ENCODE results near the gene CADPS2. TPM values are rescaled to one million over a fixed set of nuclear protein-coding genes. Genes with fewer than 3 reads are reported as not detected.

Gene CADPS2
- total RNA-seq, 6 experiments from 2014 or later: 7.6 to 14.7 (median 9.4) TPM

DNA sequence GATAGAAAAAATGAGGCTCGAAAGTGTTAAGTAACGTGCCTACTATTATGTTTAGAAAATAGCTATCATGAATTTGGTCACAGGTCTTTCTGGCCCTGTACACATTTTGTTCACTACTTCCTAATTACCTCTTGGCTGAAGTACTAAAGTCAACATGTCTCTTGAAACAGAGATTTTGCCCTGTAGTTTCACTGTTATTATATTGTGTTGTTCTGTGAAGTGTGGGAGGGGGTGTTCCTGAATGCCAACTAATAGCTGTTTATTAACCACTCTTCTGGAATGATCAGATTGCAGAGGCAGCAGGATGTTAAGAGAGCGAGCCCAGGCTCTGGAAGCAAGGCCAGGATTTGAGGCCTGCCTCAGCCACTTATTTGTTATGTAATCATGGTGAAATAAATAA is 259.5 kb downstream of the CADPS2 start:
- H3K4me1 ChIP-seq: no peaks in the 10 kb centered on the region
- TF ChIP-seq, protein P1, sequence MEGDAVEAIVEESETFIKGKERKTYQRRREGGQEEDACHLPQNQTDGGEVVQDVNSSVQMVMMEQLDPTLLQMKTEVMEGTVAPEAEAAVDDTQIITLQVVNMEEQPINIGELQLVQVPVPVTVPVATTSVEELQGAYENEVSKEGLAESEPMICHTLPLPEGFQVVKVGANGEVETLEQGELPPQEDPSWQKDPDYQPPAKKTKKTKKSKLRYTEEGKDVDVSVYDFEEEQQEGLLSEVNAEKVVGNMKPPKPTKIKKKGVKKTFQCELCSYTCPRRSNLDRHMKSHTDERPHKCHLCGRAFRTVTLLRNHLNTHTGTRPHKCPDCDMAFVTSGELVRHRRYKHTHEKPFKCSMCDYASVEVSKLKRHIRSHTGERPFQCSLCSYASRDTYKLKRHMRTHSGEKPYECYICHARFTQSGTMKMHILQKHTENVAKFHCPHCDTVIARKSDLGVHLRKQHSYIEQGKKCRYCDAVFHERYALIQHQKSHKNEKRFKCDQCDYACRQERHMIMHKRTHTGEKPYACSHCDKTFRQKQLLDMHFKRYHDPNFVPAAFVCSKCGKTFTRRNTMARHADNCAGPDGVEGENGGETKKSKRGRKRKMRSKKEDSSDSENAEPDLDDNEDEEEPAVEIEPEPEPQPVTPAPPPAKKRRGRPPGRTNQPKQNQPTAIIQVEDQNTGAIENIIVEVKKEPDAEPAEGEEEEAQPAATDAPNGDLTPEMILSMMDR (IDR thresholded peaks at IDR 0.05): no peak
- TF ChIP-seq POLR2A (IDR thresholded peaks at IDR 0.05): no peak
- WGBS (ENCODE audit: insufficient coverage, low coverage, low lambda C conversion rate, missing lambda C conversion rate): 79% methylated on average over 3 of the region's 3 CpGs
- no peaks in the 10 kb centered on the region for H3K36me3 ChIP-seq
- no peaks in the 10 kb centered on the region for H3K27me3 ChIP-seq
- no peak overlapping the region for H3K27ac ChIP-seq
- H3K9me3 ChIP-seq: no peaks in the 10 kb centered on the region
- intact Hi-C loops (cut with DNase I): no loop called here
- ATAC-seq (no peak), DNase-seq (no peak)
- no peak overlapping the region for H3K4me3 ChIP-seq

DNA sequence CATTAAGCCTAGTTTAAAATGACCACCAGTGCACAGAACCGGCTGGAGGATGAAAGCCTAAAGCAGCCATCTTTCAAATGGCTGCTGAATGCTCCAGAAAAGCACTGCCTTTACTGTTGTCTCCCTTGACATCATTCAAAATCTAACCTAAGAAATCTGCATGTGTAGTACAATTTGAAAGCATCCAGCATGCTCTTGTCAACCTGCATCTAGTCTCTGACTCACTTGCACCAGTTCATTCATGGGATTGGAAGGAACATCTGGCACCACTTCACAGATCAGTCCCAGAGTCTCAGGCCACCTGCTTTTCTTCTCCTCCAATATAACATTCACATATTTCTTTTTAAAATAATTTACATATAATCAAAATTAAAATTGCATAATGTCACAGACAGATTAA is 263.6 kb downstream of the CADPS2 start:
- ATAC-seq (no peak), DNase-seq (no peak)
- H3K9me3 ChIP-seq: no peaks in the 10 kb centered on the region
- no peak for TF ChIP-seq POLR2A (IDR thresholded peaks at IDR 0.05)
- TF ChIP-seq, protein P1 (IDR thresholded peaks at IDR 0.05): no peak
- no peaks in the 10 kb centered on the region for H3K27me3 ChIP-seq
- no peak overlapping the region for H3K4me3 ChIP-seq
- no peaks in the 10 kb centered on the region for H3K36me3 ChIP-seq
- no peaks in the 10 kb centered on the region for H3K4me1 ChIP-seq
- no peak overlapping the region for H3K27ac ChIP-seq
- WGBS (ENCODE audit: insufficient coverage, low coverage, low lambda C conversion rate, missing lambda C conversion rate): 91% methylated on average over 1 of the region's 1 CpG
- intact Hi-C loops (cut with DNase I): no loop called here

DNA sequence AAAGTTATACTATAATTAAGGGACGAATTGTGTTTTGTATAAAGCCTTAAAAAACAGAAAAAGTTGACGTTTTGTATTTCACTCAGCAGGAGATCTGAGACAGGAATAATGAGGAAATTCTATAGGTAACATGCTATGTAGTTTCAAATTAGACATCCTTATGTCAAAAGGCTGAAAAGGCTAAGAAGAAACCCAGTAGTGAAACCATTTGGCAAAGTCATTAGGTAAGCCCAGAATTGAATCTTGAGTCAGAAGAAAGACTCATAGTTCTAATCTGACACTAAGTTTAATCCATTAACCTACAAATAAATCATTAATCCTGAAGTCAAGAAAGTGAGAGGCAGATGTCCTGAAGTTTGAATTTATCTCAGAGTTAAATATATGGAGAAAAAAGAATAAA is 266.6 kb downstream of the CADPS2 start:
- ATAC-seq: no peak
- H3K9me3 ChIP-seq: no peaks in the 10 kb centered on the region
- no peaks in the 10 kb centered on the region for H3K27me3 ChIP-seq
- H3K27ac ChIP-seq: no peak overlapping the region
- no peaks in the 10 kb centered on the region for H3K36me3 ChIP-seq
- WGBS (ENCODE audit: insufficient coverage, low coverage, low lambda C conversion rate, missing lambda C conversion rate): 63% methylated on average over 2 of the region's 2 CpGs
- DNase-seq: no peak
- TF ChIP-seq, protein P1 (IDR thresholded peaks at IDR 0.05): no peak
- no peak for TF ChIP-seq POLR2A (IDR thresholded peaks at IDR 0.05)
- intact Hi-C loops (cut with DNase I): no loop called here
- H3K4me1 ChIP-seq: no peaks in the 10 kb centered on the region
- H3K4me3 ChIP-seq: no peak overlapping the region

DNA sequence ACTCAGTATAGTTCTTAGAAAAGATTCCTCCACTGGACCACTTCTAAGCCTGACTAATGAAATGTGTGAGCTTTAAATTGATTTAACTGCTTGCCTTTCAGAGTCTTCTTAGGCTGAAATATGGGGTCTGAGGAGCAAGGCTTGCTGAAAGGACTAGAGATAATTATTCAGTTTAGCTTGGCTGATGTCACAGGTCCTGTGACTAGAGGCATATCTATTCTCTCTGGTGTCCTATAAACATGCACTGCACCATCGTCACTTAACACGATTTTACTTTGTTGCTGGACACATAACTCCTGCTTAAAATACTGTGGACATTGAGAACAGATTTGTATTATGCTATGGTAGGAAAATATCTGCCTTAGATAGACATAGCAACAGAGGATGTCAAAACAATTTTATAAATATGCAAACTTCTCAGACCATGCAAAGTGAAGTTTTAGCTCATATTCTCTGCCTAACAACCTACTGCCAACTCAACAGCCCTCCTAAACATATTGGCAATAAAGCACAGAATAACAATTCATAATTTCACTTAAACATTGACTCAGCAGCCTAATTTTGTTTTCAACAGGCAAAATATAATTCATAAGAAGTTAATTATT is 267.6 kb downstream of the CADPS2 start:
- DNase-seq (no peak), ATAC-seq (no peak)
- no peaks in the 10 kb centered on the region for H3K36me3 ChIP-seq
- no peak overlapping the region for H3K27ac ChIP-seq
- no peaks in the 10 kb centered on the region for H3K9me3 ChIP-seq
- no peaks in the 10 kb centered on the region for H3K27me3 ChIP-seq
- no peaks in the 10 kb centered on the region for H3K4me1 ChIP-seq
- WGBS (ENCODE audit: insufficient coverage, low coverage, low lambda C conversion rate, missing lambda C conversion rate): 93% methylated on average over 2 of the region's 2 CpGs
- intact Hi-C loops (cut with DNase I): no loop called here
- TF ChIP-seq, protein P1 (IDR thresholded peaks at IDR 0.05): no peak
- no peak for TF ChIP-seq POLR2A (IDR thresholded peaks at IDR 0.05)
- no peak overlapping the region for H3K4me3 ChIP-seq

DNA sequence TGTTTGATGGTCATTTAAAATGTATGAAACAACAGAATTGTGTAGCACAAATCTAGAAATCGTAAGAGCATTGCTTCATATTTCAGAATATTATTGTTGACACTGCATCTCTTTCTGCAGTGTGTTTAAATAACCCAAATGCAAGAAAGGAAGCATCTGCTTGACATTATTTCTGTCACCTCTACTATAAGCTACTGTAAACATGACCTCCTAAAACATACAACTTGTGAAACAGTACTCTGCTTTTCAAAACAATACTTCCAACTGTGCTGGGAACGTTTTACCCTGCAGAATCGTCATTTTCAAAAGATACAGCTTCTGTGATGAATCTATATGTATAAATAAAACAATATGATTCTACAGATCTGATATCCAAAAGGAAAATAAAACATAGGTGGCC is 269.3 kb downstream of the CADPS2 start:
- no peaks in the 10 kb centered on the region for H3K36me3 ChIP-seq
- intact Hi-C loops (cut with DNase I): no loop called here
- DNase-seq (no peak), ATAC-seq (no peak)
- 46% methylated on average over 3 of the region's 3 CpGs for WGBS (ENCODE audit: insufficient coverage, low coverage, low lambda C conversion rate, missing lambda C conversion rate)
- H3K27me3 ChIP-seq: no peaks in the 10 kb centered on the region
- H3K9me3 ChIP-seq: no peaks in the 10 kb centered on the region
- H3K4me1 ChIP-seq: no peaks in the 10 kb centered on the region
- H3K27ac ChIP-seq: no peak overlapping the region
- no peak for TF ChIP-seq POLR2A (IDR thresholded peaks at IDR 0.05)
- TF ChIP-seq, protein P1 (IDR thresholded peaks at IDR 0.05): no peak
- no peak overlapping the region for H3K4me3 ChIP-seq

Measured in right lobe of liver (tissue), 6 donors.